Right cardiac atrium (tissue), 5 donors: ENCODE measurements around the gene DGKE. TPM values are rescaled to one million over a fixed set of nuclear protein-coding genes. Genes with fewer than 3 reads are reported as not detected.
A peak's percentile ranks its signal among the peaks of the same experiment; 100 is the strongest.

Experiments used
- ATAC-seq, 2 donors: fragments of 200-7000 bp; cut with Tn5 transposase; one replicate each; pipeline versions ENCODE4 v1.8.0 to v1.9.1; 2020; ENCODE audit warnings: moderate library complexity in 2 of 2, mild to moderate bottlenecking in 1 of 2
- DNase-seq, 3 donors: peaks; one replicate each; pipeline ENCODE4 v3.0.0-alpha.2; 2020
- H3K27ac ChIP-seq: one replicate; pipeline ENCODE4 v1.5.1; 2013; ENCODE audit warnings: mild to moderate bottlenecking, low read length, control low read depth, moderate library complexity
- H3K27me3 ChIP-seq: one replicate; pipeline ENCODE4 v1.6.1; 2013; ENCODE audit not compliant: control insufficient read depth, insufficient read depth
- H3K4me1 ChIP-seq: one replicate; pipeline ENCODE4 v1.6.1; 2013; ENCODE audit warnings: low read length; ENCODE audit not compliant: control insufficient read depth, insufficient read depth
- H3K4me3 ChIP-seq: one replicate; pipeline ENCODE4 v1.5.1; 2013; ENCODE audit warnings: low read length, control low read depth
- H3K9me3 ChIP-seq: one replicate; pipeline ENCODE4 v1.6.1; 2013; ENCODE audit warnings: low read length; ENCODE audit not compliant: control insufficient read depth
- WGBS: extraction: QIAGEN DNeasy Blood & Tissue Kit; methylation state at CpG from one replicate; pipeline ENCODE4 v1.1.7; 2013; 5-methylcytosine and 5-hydroxymethylcytosine counted together
- intact Hi-C, 4 donors: fragments of 100-400 bp; cut with DNase I; formaldehyde crosslinking; loops; one replicate each; pipeline versions ENCODE4 v1.11.0 to v1.14.0; 2022 to 2023
- polyA plus RNA-seq: library from polyadenylated mRNA; stranded (reverse); fragments of 200-250 nt; gene quantifications from one replicate; pipeline ENCODE4 v1.2.3, GENCODE V29; 2013
- total RNA-seq, 4 donors: library from RNA; stranded (reverse); fragmentation: NEBNext Ultra II Directional; extraction: Animal tissue kit (Norgen Biotek cat#: 25700); gene quantifications; one replicate each; pipeline ENCODE4 v1.2.1, GENCODE V29; 2021
- donor health status: healthy with polysubstance abuse.
- donor health status: DM: no; HTN: yes; CAD: no.
- donor health status: DM: no; HTN: no; CAD: no.
- donor health status: DM: no; HTN: yes; CAD: no; lungs with severe emphysema.
- donor health status: DM: yes; HTN: yes; CAD: no.

DGKE gene
- total and polyA plus RNA-seq, 5 donors = 2.4 to 6.0 (median 5.6) TPM

GRCh38 chr17:56849131-56849530, 15.2 kb downstream of the DGKE start:
- DNase-seq (no peak), ATAC-seq (no peak)
- intact Hi-C loops = loop anchor here in 1 of 4 donors (10.0 kb wide), 1 partner anchor 56 kb away; no protein-coding TSS in a partner anchor
- Histone ChIP-seq H3K4me3 (no peak overlapping the region), H3K4me1 (no peaks in the 10 kb centered on the region), H3K27ac (no peak overlapping the region), H3K9me3 (no peaks in the 10 kb centered on the region), H3K27me3 (no peaks in the 10 kb centered on the region)
- 71% methylated on average over 3 of the region's 3 CpGs for WGBS

- no peak for DNase-seq
- Histone ChIP-seq H3K27me3 (no peaks in the 10 kb centered on the region), H3K9me3 (no peaks in the 10 kb centered on the region), H3K4me1 (no peaks in the 10 kb centered on the region), H3K4me3 (no peak overlapping the region), H3K27ac (no peak overlapping the region)
- 88% methylated on average over 2 of the region's 2 CpGs for WGBS
- ATAC-seq = no peak
- intact Hi-C loops = no loop called here
Measured at GRCh38 chr17:56850591-56850990, 16.6 kb downstream of the DGKE start.

- Histone ChIP-seq H3K4me1 (no peaks in the 10 kb centered on the region), H3K27ac (no peak overlapping the region), H3K4me3 (no peak overlapping the region), H3K27me3 (no peaks in the 10 kb centered on the region), H3K9me3 (no peaks in the 10 kb centered on the region)
- DNase-seq (no peak), ATAC-seq (no peak)
- intact Hi-C loops = no loop called here
- 66% methylated on average over 3 of the region's 3 CpGs for WGBS
Measured at GRCh38 chr17:56851008-56851407, 17.1 kb downstream of the DGKE start.

- H3K27ac ChIP-seq = no peak overlapping the region
- H3K4me1 ChIP-seq = no peaks in the 10 kb centered on the region
- WGBS = 93% methylated on average over 3 of the region's 3 CpGs
- DNase-seq (no peak), ATAC-seq (no peak)
- no peaks in the 10 kb centered on the region for H3K27me3 ChIP-seq
- no peak overlapping the region for H3K4me3 ChIP-seq
- no peaks in the 10 kb centered on the region for H3K9me3 ChIP-seq
- intact Hi-C loops = no loop called here
Measured at GRCh38 chr17:56861899-56862298, 27.9 kb downstream of the DGKE start.

GRCh38 chr17:56863974-56864373, 30.0 kb downstream of the DGKE start:
- WGBS = 74% methylated on average over 3 of the region's 3 CpGs
- intact Hi-C loops = no loop called here

GRCh38 chr17:56866076-56866475, 32.1 kb downstream of the DGKE start:
- 94% methylated on average over 5 of the region's 5 CpGs for WGBS
- Histone ChIP-seq H3K27me3 (no peaks in the 10 kb centered on the region), H3K27ac (no peak overlapping the region), H3K4me3 (no peak overlapping the region), H3K9me3 (no peaks in the 10 kb centered on the region), H3K4me1 (no peaks in the 10 kb centered on the region)
- no peak for DNase-seq
- intact Hi-C loops = no loop called here
- ATAC-seq = no peak

More at GRCh38 chr17:56863974-56864373, 30.0 kb downstream of the DGKE start:
- Histone ChIP-seq H3K9me3 (no peaks in the 10 kb centered on the region), H3K27me3 (no peaks in the 10 kb centered on the region), H3K27ac (no peak overlapping the region), H3K4me3 (no peak overlapping the region), H3K4me1 (no peaks in the 10 kb centered on the region)
- ATAC-seq (no peak), DNase-seq (no peak)

- intact Hi-C loops = no loop called here
- ATAC-seq (no peak), DNase-seq (no peak)
- H3K9me3 ChIP-seq = no peaks in the 10 kb centered on the region
- no peaks in the 10 kb centered on the region for H3K27me3 ChIP-seq
- no peaks in the 10 kb centered on the region for H3K4me1 ChIP-seq
- WGBS = 47% methylated on average over 3 of the region's 3 CpGs
- no peak overlapping the region for H3K27ac ChIP-seq
- no peak overlapping the region for H3K4me3 ChIP-seq
Measured at GRCh38 chr17:56866496-56866895, 32.5 kb downstream of the DGKE start.

- DNase-seq = no peak
- no peak overlapping the region for H3K27ac ChIP-seq
Measured at GRCh38 chr17:56867948-56868376, 34.0 kb downstream of the DGKE start.

GRCh38 chr17:56868716-56869115, 34.8 kb downstream of the DGKE start:
- Histone ChIP-seq H3K27me3 (no peaks in the 10 kb centered on the region), H3K4me3 (no peak overlapping the region), H3K9me3 (no peaks in the 10 kb centered on the region), H3K27ac (no peak overlapping the region), H3K4me1 (no peaks in the 10 kb centered on the region)
- no peak for ATAC-seq
- intact Hi-C loops = no loop called here
- no peak for DNase-seq
- WGBS = 97% methylated on average over 3 of the region's 3 CpGs

More at GRCh38 chr17:56867948-56868376, 34.0 kb downstream of the DGKE start:
- ATAC-seq = peak; percentile 45 to 76
- intact Hi-C loops = no loop called here
- Histone ChIP-seq H3K4me1 (no peaks in the 10 kb centered on the region), H3K27me3 (no peaks in the 10 kb centered on the region), H3K4me3 (no peak overlapping the region), H3K9me3 (no peaks in the 10 kb centered on the region)
- 36% methylated on average over 2 of the region's 2 CpGs for WGBS

GRCh38 chr17:56870081-56870651, 36.2 kb downstream of the DGKE start:
- Histone ChIP-seq H3K27me3 (no peaks in the 10 kb centered on the region), H3K9me3 (no peaks in the 10 kb centered on the region), H3K27ac (no peak overlapping the region), H3K4me3 (no peak overlapping the region), H3K4me1 (no peaks in the 10 kb centered on the region)
- ATAC-seq (no peak), DNase-seq (no peak)
- intact Hi-C loops = no loop called here
- 88% methylated on average over 4 of the region's 4 CpGs for WGBS

GRCh38 chr17:56876766-56877179, 42.8 kb downstream of the DGKE start:
- Histone ChIP-seq H3K27me3 (no peaks in the 10 kb centered on the region), H3K27ac (no peak overlapping the region), H3K4me3 (no peak overlapping the region), H3K4me1 (no peaks in the 10 kb centered on the region), H3K9me3 (no peaks in the 10 kb centered on the region)
- DNase-seq (no peak), ATAC-seq (peak; percentile 50 to 78)
- intact Hi-C loops = no loop called here
- 51% methylated on average over 7 of the region's 7 CpGs for WGBS

GRCh38 chr17:56879280-56879679, 45.3 kb downstream of the DGKE start:
- Histone ChIP-seq H3K4me1 (no peaks in the 10 kb centered on the region), H3K27me3 (no peaks in the 10 kb centered on the region), H3K27ac (no peak overlapping the region), H3K4me3 (no peak overlapping the region), H3K9me3 (no peaks in the 10 kb centered on the region)
- WGBS = 92% methylated on average over 7 of the region's 7 CpGs
- ATAC-seq = no peak
- DNase-seq = no peak
- intact Hi-C loops = no loop called here
